ENCODE results near the gene ACACA.

DNA sequence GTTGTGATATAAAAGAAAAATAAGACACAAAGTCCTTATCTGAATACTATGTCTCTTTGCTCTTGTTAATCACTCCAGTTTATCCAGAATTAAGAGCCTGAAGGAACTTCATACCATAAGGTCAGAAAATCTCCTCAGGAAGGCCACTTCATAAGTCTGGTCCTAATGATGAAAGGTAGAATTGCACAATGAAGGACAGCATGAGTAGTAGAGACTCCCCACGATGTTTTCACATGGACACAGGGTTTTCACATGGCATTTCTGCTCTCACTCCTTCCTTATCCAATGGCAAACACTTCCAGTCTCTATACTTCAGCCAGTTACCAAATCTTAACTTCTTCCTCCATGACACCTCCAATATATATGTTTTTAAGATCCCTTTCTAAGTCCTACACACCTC, 41.0 kb downstream of the ACACA start:
- TF ChIP-seq, protein P1, sequence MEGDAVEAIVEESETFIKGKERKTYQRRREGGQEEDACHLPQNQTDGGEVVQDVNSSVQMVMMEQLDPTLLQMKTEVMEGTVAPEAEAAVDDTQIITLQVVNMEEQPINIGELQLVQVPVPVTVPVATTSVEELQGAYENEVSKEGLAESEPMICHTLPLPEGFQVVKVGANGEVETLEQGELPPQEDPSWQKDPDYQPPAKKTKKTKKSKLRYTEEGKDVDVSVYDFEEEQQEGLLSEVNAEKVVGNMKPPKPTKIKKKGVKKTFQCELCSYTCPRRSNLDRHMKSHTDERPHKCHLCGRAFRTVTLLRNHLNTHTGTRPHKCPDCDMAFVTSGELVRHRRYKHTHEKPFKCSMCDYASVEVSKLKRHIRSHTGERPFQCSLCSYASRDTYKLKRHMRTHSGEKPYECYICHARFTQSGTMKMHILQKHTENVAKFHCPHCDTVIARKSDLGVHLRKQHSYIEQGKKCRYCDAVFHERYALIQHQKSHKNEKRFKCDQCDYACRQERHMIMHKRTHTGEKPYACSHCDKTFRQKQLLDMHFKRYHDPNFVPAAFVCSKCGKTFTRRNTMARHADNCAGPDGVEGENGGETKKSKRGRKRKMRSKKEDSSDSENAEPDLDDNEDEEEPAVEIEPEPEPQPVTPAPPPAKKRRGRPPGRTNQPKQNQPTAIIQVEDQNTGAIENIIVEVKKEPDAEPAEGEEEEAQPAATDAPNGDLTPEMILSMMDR (conservative IDR thresholded peaks at IDR 0.05; ENCODE audit: low read depth, low read length) = no peak
- TF ChIP-seq EZH2 (IDR thresholded peaks at IDR 0.05; ENCODE audit: low read length, unreplicated experiment) (no peak), EZH2phosphoT487 (IDR thresholded peaks at IDR 0.05; ENCODE audit: borderline replicate concordance, low read length) (no peak)
